T-cell (primary cell): ENCODE results near the gene PRRC2B. TPM values are rescaled to one million over a fixed set of nuclear protein-coding genes. Genes with fewer than 3 reads are reported as not detected.
"Not testable (repeated sequence)": the region's sequence is repeated elsewhere in the genome, so short reads cannot be mapped to it uniquely, and the experiment has no call there.

Experiments
- ATAC-seq, 4 experiments: fragments of 200-7000 bp in 3 of 4; fragments of 150-1000 bp in 1 of 4; cut with Tn5 transposase; replicated peaks in 1 of 4; 1 replicate in 3 of 4; 2 replicates in 1 of 4; pipeline ENCODE4 v1.10.0; 2021; ENCODE audit warnings: moderate library complexity in 3 of 4, mild to moderate bottlenecking in 2 of 4, moderate number of reproducible peaks in 1 of 4
- CTCF ChIA-PET, 2 donors: fragments of 300-600 bp; sonication (Branson Sonifier 250); formaldehyde crosslinking; loops; one replicate each; lab custom pipeline; 2022; ENCODE audit warnings: antibody characterized with exemption in 2 of 2; lab: Charles Lee
- POLR2A ChIA-PET, 2 donors: fragments of 300-600 bp; sonication (Branson Sonifier 250); formaldehyde crosslinking; loops; one replicate each; lab custom pipeline; 2022; ENCODE audit warnings: antibody characterized with exemption in 2 of 2; lab: Charles Lee
- DNase-seq, 35 experiments: peaks; one replicate each; pipeline versions ENCODE4 v3.0.0 to v3.0.0-alpha.2; 2013 to 2023
- H3K27ac ChIP-seq: one replicate; pipeline ENCODE4 v1.5.1; 2013; ENCODE audit warnings: low read length
- H3K27me3 ChIP-seq, 2 experiments: replicated peaks in 1 of 2; 1 replicate in 1 of 2; 2 replicates in 1 of 2; pipeline versions ENCODE4 v1.6.1 to v1.7.0; 2013; ENCODE audit warnings: low read length in 1 of 2, mixed read lengths in 1 of 2; ENCODE audit not compliant: control insufficient read depth in 2 of 2, insufficient read depth in 2 of 2; ENCODE audit errors: extremely low read depth in 1 of 2
- H3K36me3 ChIP-seq, 2 donors: 1 replicate in 1 of 2; 2 replicates in 1 of 2; pipeline versions ENCODE4 v1.6.1 to v1.7.0; 2013; ENCODE audit warnings: low read length in 1 of 2; ENCODE audit not compliant: control insufficient read depth in 2 of 2, insufficient read depth in 1 of 2; ENCODE audit errors: extremely low read depth in 1 of 2
- H3K4me1 ChIP-seq, 2 experiments: 1 replicate in 1 of 2; 2 replicates in 1 of 2; pipeline versions ENCODE4 v1.6.1 to v1.7.0; 2013; ENCODE audit warnings: low read length in 2 of 2, mixed read lengths in 1 of 2; ENCODE audit not compliant: insufficient read depth in 2 of 2, control insufficient read depth in 1 of 2; ENCODE audit errors: extremely low read depth in 1 of 2
- H3K4me3 ChIP-seq, 2 donors: 1 replicate in 1 of 2; 2 replicates in 1 of 2; pipeline versions ENCODE4 v1.5.1 to v1.7.0; 2013; ENCODE audit warnings: mild to moderate bottlenecking in 2 of 2, low read length in 1 of 2, moderate library complexity in 1 of 2; ENCODE audit not compliant: control insufficient read depth in 1 of 2; ENCODE audit errors: extremely low read depth in 1 of 2
- H3K9me3 ChIP-seq: 2 replicates; pipeline ENCODE4 v1.7.0; 2013
- H3K27ac Mint-ChIP-seq, 2 donors: one replicate each; pipeline ENCODE4 v1.8.0; 2020 to 2021; ENCODE audit warnings: mild to moderate bottlenecking in 2 of 2, mixed read lengths in 2 of 2
- H3K27me3 Mint-ChIP-seq, 2 donors: one replicate each; pipeline ENCODE4 v1.8.0; 2021 to 2022; ENCODE audit warnings: mixed read lengths in 2 of 2
- H3K36me3 Mint-ChIP-seq: one replicate; pipeline ENCODE4 v1.8.0; 2021; ENCODE audit warnings: mixed read lengths
- H3K4me1 Mint-ChIP-seq, 3 donors: one replicate each; pipeline ENCODE4 v1.8.0; 2020 to 2022; ENCODE audit warnings: mixed read lengths in 3 of 3, mild to moderate bottlenecking in 1 of 3
- H3K4me3 Mint-ChIP-seq, 3 donors: one replicate each; pipeline ENCODE4 v1.8.0; 2020 to 2022; ENCODE audit warnings: mild to moderate bottlenecking in 3 of 3, mixed read lengths in 3 of 3, moderate library complexity in 3 of 3
- H3K9me3 Mint-ChIP-seq, 3 donors: one replicate each; pipeline ENCODE4 v1.8.0; 2020 to 2022; ENCODE audit warnings: mixed read lengths in 3 of 3
- WGBS: methylation state at CpG from one replicate; pipeline ENCODE4 v1.1.5; 2013; ENCODE audit warnings: missing lambda C conversion rate; ENCODE audit not compliant: insufficient coverage; 5-methylcytosine and 5-hydroxymethylcytosine counted together
- total RNA-seq, 35 experiments: library from RNA in 6 of 35; stranded (reverse) in 6 of 35; fragments of 120-200 nt in 1 of 35; gene quantifications; one replicate each; pipeline versions ENCODE4 v1.2.1 to v1.2.4 and lab custom pipeline; 2013 to 2026

PRRC2B gene
- total RNA-seq, 5 donors from 2014 or later (not counting 1 experiment from before 2014, with no cell fraction given), result 259 to 375 (median 370) TPM

DNA sequence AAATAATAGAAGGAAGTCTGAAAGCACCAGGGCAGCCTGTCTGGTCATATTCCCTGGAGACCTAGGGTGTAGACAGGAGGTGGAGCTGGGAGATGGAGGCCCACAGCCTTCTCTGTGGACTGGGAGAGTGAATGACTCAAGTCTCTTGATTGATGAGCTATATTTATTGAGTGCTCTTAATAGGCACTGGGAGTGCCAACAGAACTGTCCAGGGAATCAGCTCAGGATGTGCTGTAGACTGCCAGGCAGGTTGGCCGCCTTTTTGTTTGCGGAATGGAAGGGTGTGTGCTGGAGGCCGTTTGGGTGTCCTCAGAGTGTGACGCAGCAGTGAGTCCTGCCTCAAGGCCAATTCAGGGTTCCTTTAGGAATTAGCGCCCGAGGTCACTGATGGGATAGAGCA lies 75.5 kb downstream of the PRRC2B start:
- no peak overlapping the region for H3K4me3 ChIP-seq
- peaks cover 0 to 5% of the 10 kb centered on the region in 2 experiments for H3K4me1 ChIP-seq
- Mint-ChIP-seq H3K4me3 (no peak overlapping the region), H3K36me3 (peaks cover 67% of the 10 kb centered on the region), H3K27me3 (no peaks in the 10 kb centered on the region), H3K27ac (no peak overlapping the region), H3K9me3 (no peaks in the 10 kb centered on the region), H3K4me1 (peaks cover 2 to 12% (median 7%) of the 10 kb centered on the region in 3 donors)
- POLR2A ChIA-PET, result no interaction called here
- WGBS, result 96% methylated on average over 6 of the region's 6 CpGs
- H3K27me3 ChIP-seq, result no peaks in the 10 kb centered on the region
- no peak for DNase-seq
- ATAC-seq, result no peak
- no peak overlapping the region for H3K27ac ChIP-seq
- peaks cover 27 to 93% of the 10 kb centered on the region in 2 donors for H3K36me3 ChIP-seq
- no peaks in the 10 kb centered on the region for H3K9me3 ChIP-seq
- CTCF ChIA-PET, result no interaction called here

- CTCF ChIA-PET, result no interaction called here
These were observed 76.1 kb downstream of the PRRC2B start for GRCh38 chr9:131469951-131470350.

GRCh38 chr9:131470581-131470991 lies 76.7 kb downstream of the PRRC2B start:
- Mint-ChIP-seq H3K4me1 (peaks cover 2 to 12% (median 7%) of the 10 kb centered on the region in 3 donors), H3K9me3 (no peaks in the 10 kb centered on the region), H3K4me3 (no peak overlapping the region), H3K27ac (no peak overlapping the region), H3K27me3 (no peaks in the 10 kb centered on the region), H3K36me3 (peaks cover 59% of the 10 kb centered on the region)
- POLR2A ChIA-PET, result no interaction called here
- H3K4me3 ChIP-seq, result no peak overlapping the region
- WGBS, result 99% methylated on average over 12 of the region's 12 CpGs
- CTCF ChIA-PET, result no interaction called here
- peaks cover 0 to 5% of the 10 kb centered on the region in 2 experiments for H3K4me1 ChIP-seq
- H3K27me3 ChIP-seq, result no peaks in the 10 kb centered on the region
- H3K27ac ChIP-seq, result no peak overlapping the region
- ATAC-seq, result no peak
- DNase-seq, result no peak
- peaks cover 37 to 93% of the 10 kb centered on the region in 2 donors for H3K36me3 ChIP-seq
- no peaks in the 10 kb centered on the region for H3K9me3 ChIP-seq

More at GRCh38 chr9:131469951-131470350, 76.1 kb downstream of the PRRC2B start:
- Mint-ChIP-seq H3K27ac (peak overlapping the region in 1 of 2 donors; percentile 49), H3K9me3 (no peaks in the 10 kb centered on the region), H3K36me3 (peaks cover 65% of the 10 kb centered on the region), H3K4me1 (peaks cover 2 to 12% (median 7%) of the 10 kb centered on the region in 3 donors), H3K4me3 (no peak overlapping the region), H3K27me3 (no peaks in the 10 kb centered on the region)
- Histone ChIP-seq H3K27ac (no peak overlapping the region), H3K9me3 (no peaks in the 10 kb centered on the region), H3K27me3 (no peaks in the 10 kb centered on the region), H3K4me1 (peaks cover 0 to 5% of the 10 kb centered on the region in 2 experiments), H3K4me3 (no peak overlapping the region), H3K36me3 (peaks cover 32 to 93% of the 10 kb centered on the region in 2 donors)
- DNase-seq (no peak), ATAC-seq (no peak)
- POLR2A ChIA-PET, result no interaction called here
- 98% methylated on average over 9 of the region's 16 CpGs for WGBS

- H3K9me3 Mint-ChIP-seq, DNase-seq, H3K27ac ChIP-seq, H3K4me1 ChIP-seq, H3K27ac Mint-ChIP-seq, H3K27me3 Mint-ChIP-seq, H3K27me3 ChIP-seq, H3K4me3 Mint-ChIP-seq, POLR2A ChIA-PET, H3K9me3 ChIP-seq, ATAC-seq, H3K4me3 ChIP-seq: not testable (repeated sequence)
- WGBS, result no CpG with 5 or more reads among the region's 5 CpGs
- Mint-ChIP-seq H3K36me3 (peaks cover 60% of the 10 kb centered on the region), H3K4me1 (peaks cover 2 to 12% (median 7%) of the 10 kb centered on the region in 3 donors)
- H3K36me3 ChIP-seq, result peaks cover 40 to 98% of the 10 kb centered on the region in 2 donors
- CTCF ChIA-PET, result interaction anchor here (0.6 to 0.9 kb wide), 2 partner anchors 28 to 320 kb away, joined by 3 read pairs; no protein-coding TSS in a partner anchor
These were observed 78.2 kb downstream of the PRRC2B start for GRCh38 chr9:131472085-131472484.

- Histone ChIP-seq H3K4me1 (peaks cover 0 to 4% of the 10 kb centered on the region in 2 experiments), H3K4me3 (no peak overlapping the region), H3K36me3 (peaks cover 41 to 97% of the 10 kb centered on the region in 2 donors), H3K9me3 (no peaks in the 10 kb centered on the region), H3K27ac (no peak overlapping the region), H3K27me3 (no peaks in the 10 kb centered on the region)
- DNase-seq (no peak), ATAC-seq (no peak)
- Mint-ChIP-seq H3K27ac (no peak overlapping the region), H3K36me3 (peaks cover 53% of the 10 kb centered on the region), H3K4me1 (peaks cover 5 to 12% (median 11%) of the 10 kb centered on the region in 3 donors), H3K27me3 (no peaks in the 10 kb centered on the region), H3K9me3 (no peaks in the 10 kb centered on the region), H3K4me3 (no peak overlapping the region)
- ChIA-PET POLR2A (no interaction called here), CTCF (no interaction called here)
- 100% methylated on average over 5 of the region's 9 CpGs for WGBS
These were observed 79.5 kb downstream of the PRRC2B start for GRCh38 chr9:131473198-131473885.

DNA sequence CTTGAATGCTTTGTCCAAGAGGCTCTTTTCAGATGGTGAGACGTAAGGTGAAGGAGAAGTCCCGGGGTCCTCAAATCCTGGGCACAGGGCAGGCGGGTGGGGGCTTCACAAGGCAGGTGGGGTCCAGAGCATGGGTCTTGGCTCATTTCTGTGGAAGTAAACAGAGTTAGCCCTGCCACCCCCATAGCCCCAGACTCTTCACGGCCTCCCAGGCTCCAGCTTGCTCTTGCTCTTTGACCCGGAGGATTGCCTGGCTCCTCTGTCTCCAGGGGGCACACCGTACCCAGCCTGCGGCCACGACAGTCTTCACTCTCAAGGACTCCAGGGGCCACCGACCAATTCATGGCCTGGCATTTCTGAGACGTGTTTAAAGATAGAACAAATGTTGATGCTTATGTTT lies 80.0 kb downstream of the PRRC2B start:
- no peak overlapping the region for H3K27ac Mint-ChIP-seq
- ChIA-PET POLR2A (interaction anchor here in 1 of 2 donors (0.6 kb wide), 1 partner anchor 27 kb away, joined by 3 read pairs; no protein-coding TSS in a partner anchor), CTCF (interaction anchor here in 1 of 2 donors (0.7 kb wide), 1 partner anchor 323 kb away, joined by 3 read pairs; no protein-coding TSS in a partner anchor)
- no peaks in the 10 kb centered on the region for H3K9me3 Mint-ChIP-seq
- Histone ChIP-seq H3K27ac (no peak overlapping the region), H3K4me3 (no peak overlapping the region), H3K4me1 (peaks cover 0 to 4% of the 10 kb centered on the region in 2 experiments), H3K36me3 (peaks cover 45 to 95% of the 10 kb centered on the region in 2 donors), H3K27me3 (no peaks in the 10 kb centered on the region), H3K9me3 (no peaks in the 10 kb centered on the region)
- WGBS, result 93% methylated on average over 6 of the region's 10 CpGs
- peaks cover 53% of the 10 kb centered on the region for H3K36me3 Mint-ChIP-seq
- peaks cover 5 to 12% (median 11%) of the 10 kb centered on the region in 3 donors for H3K4me1 Mint-ChIP-seq
- no peak for ATAC-seq
- no peak overlapping the region for H3K4me3 Mint-ChIP-seq
- DNase-seq, result no peak
- no peaks in the 10 kb centered on the region for H3K27me3 Mint-ChIP-seq
